NCI-H748 (cell line): ENCODE results near the gene NUP58.

Experiments used
- DNase-seq: peaks from one replicate; lab custom pipeline; 2025; ENCODE audit not compliant: unreplicated experiment; lab: John Stamatoyannopoulos, UW

NUP58 gene

DNA sequence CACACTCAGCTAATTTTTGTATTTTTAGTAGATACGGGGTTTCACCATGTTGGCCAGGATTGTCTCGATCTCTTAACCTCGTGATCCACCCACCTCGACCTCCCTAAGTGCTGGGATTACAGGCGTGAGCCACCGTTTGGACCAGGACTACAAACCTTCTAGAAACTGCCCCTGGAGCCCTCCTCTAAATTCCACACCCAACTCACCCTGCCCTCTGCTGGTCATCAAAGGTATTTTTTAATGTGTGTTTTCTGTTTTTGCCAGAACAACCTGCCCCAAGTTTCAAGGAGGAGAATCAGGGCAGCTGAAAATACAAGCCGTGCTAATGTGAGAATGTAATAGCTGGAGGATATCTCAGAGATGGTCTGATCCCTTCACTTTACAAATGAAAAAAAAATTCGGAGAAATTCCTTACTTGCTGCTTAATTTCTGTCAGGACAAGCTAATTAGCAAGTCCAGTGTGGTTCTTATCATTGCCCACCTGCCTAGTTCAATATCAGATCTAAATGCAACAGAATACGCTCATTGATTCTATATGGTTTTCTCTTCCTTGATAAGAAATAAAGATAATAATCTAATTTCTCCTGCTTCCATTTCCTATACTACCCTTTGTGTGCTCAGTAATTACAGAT, 74.4 kb downstream of the NUP58 start:
- peak; percentile 72 for DNase-seq

DNA sequence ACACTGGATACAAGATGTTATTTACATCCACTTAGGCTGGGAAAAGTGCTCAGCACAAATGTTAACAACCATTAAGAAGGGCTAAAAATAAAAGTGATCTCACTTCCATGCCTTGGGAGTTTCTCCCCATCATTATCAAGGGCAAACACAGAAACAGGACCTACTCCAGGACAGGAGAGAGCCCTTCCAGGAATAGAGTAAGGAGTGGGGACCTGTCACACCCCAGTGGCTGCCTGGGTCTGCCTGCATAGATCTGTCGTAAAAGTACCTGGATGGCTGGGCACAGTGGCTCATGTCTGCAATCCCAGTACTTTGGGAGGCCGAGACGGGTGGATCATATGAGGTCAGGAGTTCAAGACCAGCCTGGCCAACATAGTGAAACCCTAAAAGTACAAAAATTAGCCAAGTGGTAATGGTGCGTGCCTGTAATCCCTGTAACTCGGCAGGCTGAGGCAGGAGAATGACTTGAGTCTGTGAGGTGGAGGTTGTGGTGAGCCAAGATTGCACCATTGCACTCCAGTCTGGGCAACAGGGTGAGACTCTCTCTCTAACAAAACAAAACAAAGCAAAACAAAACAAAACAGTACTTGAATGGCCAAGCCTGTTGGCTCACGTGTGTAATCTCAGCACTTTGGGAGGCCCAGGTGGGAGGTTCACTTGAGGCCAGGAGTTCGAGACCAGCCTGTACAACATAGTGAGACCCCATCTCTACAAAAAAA, 76.0 kb downstream of the NUP58 start:
- DNase-seq = no peak

DNA sequence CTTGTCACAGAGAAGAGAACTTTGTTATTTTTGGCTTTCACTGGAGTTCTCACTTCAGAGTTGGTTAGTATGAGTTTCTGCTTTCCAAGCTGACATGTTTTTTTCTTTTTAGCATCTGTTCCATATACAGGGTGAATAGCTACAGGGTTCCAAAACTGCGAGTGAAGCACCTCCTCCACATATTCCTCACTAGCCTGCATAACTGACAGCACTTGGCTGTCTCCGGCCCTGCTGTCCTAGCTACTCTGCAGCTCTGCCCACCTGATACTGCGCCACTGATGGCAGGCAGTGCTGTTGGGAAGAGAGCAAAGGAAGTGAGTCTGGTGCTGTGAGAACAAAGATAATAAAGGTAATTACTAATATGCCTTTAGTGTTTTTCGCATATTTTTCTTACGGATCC, 77.1 kb downstream of the NUP58 start:
- no peak for DNase-seq

DNA sequence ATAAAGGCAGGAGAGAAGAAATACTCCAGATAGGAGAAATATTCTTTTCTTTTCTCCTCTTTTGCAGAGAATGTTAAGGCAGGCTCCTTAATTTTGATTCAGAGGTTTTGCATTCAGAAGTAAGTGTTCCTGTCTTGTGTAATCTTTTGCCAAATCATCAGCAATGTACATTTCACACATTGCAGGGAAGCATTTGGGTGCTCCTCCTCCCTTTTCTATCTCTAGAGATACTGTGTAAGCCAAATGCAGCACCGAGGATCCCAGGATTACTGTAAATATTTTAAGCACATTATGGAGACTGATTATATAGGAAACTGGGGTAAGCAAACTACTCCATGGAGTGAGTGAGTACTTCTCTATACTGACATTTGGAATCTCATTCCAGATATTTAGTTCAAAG, 77.6 kb downstream of the NUP58 start:
- DNase-seq = no peak

DNA sequence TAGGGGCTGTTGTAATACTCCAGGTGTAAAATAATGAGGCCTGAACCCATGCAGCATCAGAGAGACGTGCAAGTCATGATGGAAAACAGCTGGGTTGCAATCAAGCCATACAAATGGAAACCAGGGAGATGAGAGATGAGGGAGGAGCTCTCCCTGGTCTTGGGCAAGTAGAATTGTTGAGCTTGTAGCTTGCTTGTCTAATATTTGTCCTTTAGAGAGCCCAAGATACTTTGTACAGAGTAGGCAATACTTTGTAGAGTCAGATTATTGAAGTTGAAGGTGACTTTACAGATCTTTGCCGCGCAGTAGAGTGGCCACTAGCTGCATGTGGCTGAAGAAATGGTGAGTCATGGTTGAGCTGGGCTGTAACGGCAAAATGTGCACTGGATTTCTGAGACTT, 78.7 kb downstream of the NUP58 start:
- DNase-seq = no peak

DNA sequence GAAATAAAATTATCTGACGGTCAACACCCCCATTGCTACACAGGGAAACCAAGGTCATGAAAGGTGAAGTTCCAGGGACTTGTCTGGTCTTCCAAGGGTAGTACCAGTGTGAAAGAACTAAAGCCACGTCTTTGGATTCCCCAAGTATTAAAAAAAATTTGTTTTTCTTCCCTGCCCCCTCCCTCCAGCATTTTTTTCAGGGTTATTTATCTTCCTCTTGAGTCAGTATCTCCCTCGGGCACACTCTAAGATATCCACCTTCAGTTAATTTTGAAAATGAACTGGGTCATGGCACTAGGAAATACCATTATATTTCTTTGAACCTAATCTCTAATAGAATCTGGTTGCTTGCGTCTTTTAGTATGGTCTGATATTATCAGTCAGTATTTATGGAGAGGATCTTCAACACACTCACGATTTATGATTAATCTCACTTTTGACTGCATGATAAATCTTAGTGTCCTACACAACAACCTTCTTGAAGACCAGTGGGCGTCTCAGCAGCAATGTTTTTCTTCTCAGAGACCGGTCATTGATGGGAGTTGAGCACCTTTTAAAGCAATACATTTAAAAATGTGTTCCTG, 79.4 kb downstream of the NUP58 start:
- DNase-seq = no peak

DNA sequence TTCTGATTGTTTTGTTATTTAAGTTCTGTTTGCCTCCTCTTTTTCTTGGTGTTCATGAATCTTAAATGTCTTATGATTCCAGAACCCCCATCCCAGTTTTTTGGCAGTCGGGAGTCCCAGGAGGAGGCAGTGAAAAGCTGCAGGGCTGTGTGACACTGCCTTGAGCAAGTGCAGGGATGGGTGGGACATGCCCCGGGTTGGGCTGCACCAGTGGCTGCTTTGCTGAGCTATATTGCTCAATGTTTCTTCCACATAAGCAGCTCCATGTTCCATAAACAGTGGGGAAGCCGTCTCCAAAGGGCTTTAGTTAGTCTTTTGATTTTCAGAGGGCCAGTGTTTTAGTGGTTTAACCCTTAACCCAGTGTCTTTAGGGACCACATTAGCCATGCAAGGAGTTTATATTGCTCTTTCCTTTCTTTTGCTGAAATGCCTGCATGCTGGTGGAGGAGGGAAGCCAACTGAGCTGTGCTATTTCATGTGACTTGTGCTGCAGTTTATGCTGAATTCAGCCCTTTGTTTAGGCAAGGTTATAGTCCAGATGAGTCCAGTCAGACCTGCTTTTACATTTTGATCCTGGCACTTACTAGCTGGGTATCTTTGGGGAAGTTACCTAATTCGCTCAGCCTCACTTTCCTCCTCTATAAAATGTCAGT, 83.5 kb downstream of the NUP58 start:
- DNase-seq = no peak

DNA sequence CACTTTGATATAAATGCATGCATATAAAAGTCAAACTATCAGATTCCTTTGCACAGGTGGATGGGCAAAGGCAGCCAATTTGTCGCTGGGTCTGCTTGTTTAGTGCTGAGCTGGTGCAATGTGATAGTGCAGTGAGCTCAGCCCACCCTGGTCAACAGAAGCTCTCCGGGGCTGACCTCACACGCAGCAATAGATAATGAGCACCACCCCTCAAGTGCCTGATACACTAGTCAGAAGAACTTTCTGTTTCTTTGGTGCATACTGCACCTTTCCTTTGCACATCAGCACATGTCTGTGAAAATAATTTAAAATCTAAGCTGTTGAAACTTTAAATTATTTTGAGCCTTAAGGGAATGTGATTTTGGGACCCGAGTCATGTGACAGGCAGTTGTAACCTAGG, 90.5 kb downstream of the NUP58 start:
- DNase-seq = no peak
